ENCODE results near the gene AUTS2.
A peak's percentile ranks its signal among the peaks of the same experiment; 100 is the strongest.

The AUTS2 gene

GRCh38 chr7:70694971-70695794 lies 1096.9 kb downstream of the AUTS2 start:
- H3K27ac ChIP-seq: peak overlapping the region; percentile 84
- H3K9me3 ChIP-seq (ENCODE audit: severe bottlenecking): no peaks in the 10 kb centered on the region
- H3K27me3 ChIP-seq (ENCODE audit: insufficient read depth, low read depth, severe bottlenecking): no peaks in the 10 kb centered on the region
- H3K36me3 ChIP-seq: peaks cover 16% of the 10 kb centered on the region
- peak overlapping the region; percentile 61 for H3K4me3 ChIP-seq (ENCODE audit: low read depth, low read length)
- no peak for TF ChIP-seq CTCF (IDR thresholded peaks at IDR 0.05; ENCODE audit: low read depth, low read length)
- DNase-seq: peak; percentile 18

- peaks cover 16% of the 10 kb centered on the region for H3K36me3 ChIP-seq
- H3K27ac ChIP-seq: peak overlapping the region; percentile 84
- TF ChIP-seq CTCF (IDR thresholded peaks at IDR 0.05; ENCODE audit: low read depth, low read length): no peak
- peak overlapping the region; percentile 61 for H3K4me3 ChIP-seq (ENCODE audit: low read depth, low read length)
- H3K9me3 ChIP-seq (ENCODE audit: severe bottlenecking): no peaks in the 10 kb centered on the region
- DNase-seq: no peak
- H3K27me3 ChIP-seq (ENCODE audit: insufficient read depth, low read depth, severe bottlenecking): no peaks in the 10 kb centered on the region
Observed at GRCh38 chr7:70695795-70696083, 1097.5 kb downstream of the AUTS2 start.

GRCh38 chr7:70696201-70696754 lies 1098.0 kb downstream of the AUTS2 start:
- peaks cover 16% of the 10 kb centered on the region for H3K36me3 ChIP-seq
- no peak for DNase-seq
- no peak for TF ChIP-seq CTCF (IDR thresholded peaks at IDR 0.05; ENCODE audit: low read depth, low read length)
- peak overlapping the region; percentile 61 for H3K4me3 ChIP-seq (ENCODE audit: low read depth, low read length)
- no peaks in the 10 kb centered on the region for H3K9me3 ChIP-seq (ENCODE audit: severe bottlenecking)
- H3K27me3 ChIP-seq (ENCODE audit: insufficient read depth, low read depth, severe bottlenecking): no peaks in the 10 kb centered on the region
- 0 out of 2 replicates have a peak overlapping the region, but pooled peaks have one; percentile 84 for H3K27ac ChIP-seq

- peak; percentile 23 for DNase-seq
- peak; percentile 72 for TF ChIP-seq CTCF (IDR thresholded peaks at IDR 0.05; ENCODE audit: low read depth, low read length)
- H3K4me3 ChIP-seq (ENCODE audit: low read depth, low read length): no peak overlapping the region
- peaks cover 25% of the 10 kb centered on the region for H3K36me3 ChIP-seq
- no peak overlapping the region for H3K27ac ChIP-seq
- no peaks in the 10 kb centered on the region for H3K9me3 ChIP-seq (ENCODE audit: severe bottlenecking)
- no peaks in the 10 kb centered on the region for H3K27me3 ChIP-seq (ENCODE audit: insufficient read depth, low read depth, severe bottlenecking)
Observed at GRCh38 chr7:70698219-70698832, 1100.1 kb downstream of the AUTS2 start.

- peaks cover 25% of the 10 kb centered on the region for H3K36me3 ChIP-seq
- no peak for DNase-seq
- H3K27me3 ChIP-seq (ENCODE audit: insufficient read depth, low read depth, severe bottlenecking): no peaks in the 10 kb centered on the region
- no peaks in the 10 kb centered on the region for H3K9me3 ChIP-seq (ENCODE audit: severe bottlenecking)
- H3K27ac ChIP-seq: no peak overlapping the region
- no peak for TF ChIP-seq CTCF (IDR thresholded peaks at IDR 0.05; ENCODE audit: low read depth, low read length)
- H3K4me3 ChIP-seq (ENCODE audit: low read depth, low read length): no peak overlapping the region
Observed at GRCh38 chr7:70699271-70699670, 1101.0 kb downstream of the AUTS2 start.
